Activated naive CD8-positive, alpha-beta T cell treated with anti-CD3 and anti-CD28 coated beads for 36 hours (primary cell): ENCODE measurements around the gene SOX14. TPM values are rescaled to one million over a fixed set of nuclear protein-coding genes. Genes with fewer than 3 reads are reported as not detected.

Experiments
- DNase-seq: peaks from one replicate; pipeline ENCODE4 v3.0.0; 2021
- H3K27ac Mint-ChIP-seq: one replicate; pipeline ENCODE4 v1.8.0; 2022; ENCODE audit warnings: mild to moderate bottlenecking, moderate library complexity, mixed read lengths
- H3K27me3 Mint-ChIP-seq: one replicate; pipeline ENCODE4 v1.8.0; 2022; ENCODE audit warnings: mild to moderate bottlenecking, mixed read lengths
- H3K36me3 Mint-ChIP-seq: one replicate; pipeline ENCODE4 v1.8.0; 2021; ENCODE audit warnings: mild to moderate bottlenecking, mixed read lengths
- H3K4me1 Mint-ChIP-seq: one replicate; pipeline ENCODE4 v1.8.0; 2021; ENCODE audit warnings: mixed read lengths
- H3K4me3 Mint-ChIP-seq: one replicate; pipeline ENCODE4 v1.8.0; 2022; ENCODE audit warnings: mild to moderate bottlenecking, moderate library complexity, mixed read lengths
- H3K9me3 Mint-ChIP-seq: one replicate; pipeline ENCODE4 v1.8.0; 2022; ENCODE audit warnings: mixed read lengths
- total RNA-seq, 2 experiments: library from RNA; stranded (reverse); gene quantifications; one replicate each; pipeline ENCODE4 v1.2.3, GENCODE V29; 2021

The SOX14 gene
- total RNA-seq, 2 experiments from 2014 or later: not detected

DNA sequence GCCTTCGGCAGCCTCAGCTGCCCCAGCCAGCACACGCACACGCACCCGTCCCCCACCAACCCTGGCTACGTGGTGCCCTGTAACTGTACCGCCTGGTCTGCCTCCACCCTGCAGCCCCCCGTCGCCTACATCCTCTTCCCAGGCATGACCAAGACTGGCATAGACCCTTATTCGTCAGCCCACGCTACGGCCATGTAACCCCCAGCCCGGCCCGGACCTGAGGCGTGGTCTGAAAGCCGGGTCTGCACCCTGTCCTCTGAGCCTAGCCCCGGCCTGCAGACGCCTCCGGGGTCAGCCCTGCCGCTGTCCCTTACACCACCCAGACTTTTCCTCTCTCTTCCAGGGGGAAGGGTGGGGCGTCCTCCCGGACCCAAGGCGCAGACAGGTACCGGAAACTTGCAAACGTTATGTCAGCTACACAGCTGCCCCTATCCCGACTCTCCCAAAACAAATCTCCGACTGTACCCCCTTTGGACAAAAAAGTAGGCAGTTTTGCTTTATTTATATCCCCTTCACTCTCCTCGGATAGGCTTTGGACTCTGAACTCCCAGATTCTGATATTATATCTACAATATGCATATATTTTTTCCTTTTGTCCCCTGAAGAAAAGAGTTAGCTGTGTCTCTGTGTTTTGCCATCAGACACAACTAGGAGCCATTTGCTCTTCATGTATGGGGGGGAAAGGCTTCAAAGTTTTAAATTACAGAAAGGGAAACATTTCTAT is 1.4 kb downstream of the SOX14 start:
- H3K4me3 Mint-ChIP-seq: no peak overlapping the region
- H3K27ac Mint-ChIP-seq: no peak overlapping the region
- peaks cover 2% of the 10 kb centered on the region for H3K36me3 Mint-ChIP-seq
- DNase-seq: no peak
- peaks cover 15% of the 10 kb centered on the region for H3K4me1 Mint-ChIP-seq
- H3K27me3 Mint-ChIP-seq: peaks cover 100% of the 10 kb centered on the region
- H3K9me3 Mint-ChIP-seq: no peaks in the 10 kb centered on the region

DNA sequence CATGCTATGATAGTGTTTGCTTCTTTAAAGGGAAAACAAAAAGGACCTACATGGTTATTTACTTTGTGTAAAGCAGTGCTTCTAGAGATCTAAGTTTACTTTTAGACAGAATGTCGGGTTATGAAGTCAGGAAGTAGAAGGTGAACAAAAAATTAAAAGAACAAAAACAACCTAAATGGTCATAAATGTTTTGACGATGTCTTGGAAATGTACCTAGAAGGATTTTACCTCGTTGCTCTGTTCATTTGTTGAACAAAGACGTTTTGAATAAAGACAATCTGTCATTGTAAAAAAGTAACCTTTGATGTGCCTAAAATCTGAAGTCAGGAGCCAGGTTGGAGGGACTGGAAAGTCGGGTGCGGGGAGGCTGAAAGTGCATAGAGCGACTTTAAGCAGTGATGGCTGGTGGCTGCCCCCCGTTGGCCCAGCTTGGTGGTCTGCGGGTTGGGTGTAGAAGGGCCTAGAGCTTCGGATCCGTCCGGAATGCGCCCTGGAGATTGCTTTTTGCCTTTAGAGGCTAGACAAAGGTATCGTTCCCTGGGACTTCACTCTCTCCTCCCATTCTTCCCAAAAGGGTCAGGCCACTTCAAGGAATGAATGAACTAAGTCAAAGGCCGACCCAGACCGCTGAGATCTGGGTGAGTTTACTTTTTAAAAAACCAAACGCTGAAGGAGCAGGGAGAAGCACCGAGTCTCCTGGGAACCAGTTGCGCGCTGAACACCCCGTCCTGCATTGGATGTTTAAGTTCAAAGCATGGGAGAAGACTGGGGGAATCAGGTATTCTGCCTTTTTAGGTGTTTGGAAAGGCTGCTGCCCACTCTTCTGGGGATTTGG is 2.1 kb downstream of the SOX14 start:
- Mint-ChIP-seq H3K36me3 (peaks cover 2% of the 10 kb centered on the region), H3K27me3 (peaks cover 98% of the 10 kb centered on the region), H3K27ac (no peak overlapping the region), H3K4me1 (peaks cover 17% of the 10 kb centered on the region), H3K9me3 (no peaks in the 10 kb centered on the region), H3K4me3 (no peak overlapping the region)
- DNase-seq: no peak

DNA sequence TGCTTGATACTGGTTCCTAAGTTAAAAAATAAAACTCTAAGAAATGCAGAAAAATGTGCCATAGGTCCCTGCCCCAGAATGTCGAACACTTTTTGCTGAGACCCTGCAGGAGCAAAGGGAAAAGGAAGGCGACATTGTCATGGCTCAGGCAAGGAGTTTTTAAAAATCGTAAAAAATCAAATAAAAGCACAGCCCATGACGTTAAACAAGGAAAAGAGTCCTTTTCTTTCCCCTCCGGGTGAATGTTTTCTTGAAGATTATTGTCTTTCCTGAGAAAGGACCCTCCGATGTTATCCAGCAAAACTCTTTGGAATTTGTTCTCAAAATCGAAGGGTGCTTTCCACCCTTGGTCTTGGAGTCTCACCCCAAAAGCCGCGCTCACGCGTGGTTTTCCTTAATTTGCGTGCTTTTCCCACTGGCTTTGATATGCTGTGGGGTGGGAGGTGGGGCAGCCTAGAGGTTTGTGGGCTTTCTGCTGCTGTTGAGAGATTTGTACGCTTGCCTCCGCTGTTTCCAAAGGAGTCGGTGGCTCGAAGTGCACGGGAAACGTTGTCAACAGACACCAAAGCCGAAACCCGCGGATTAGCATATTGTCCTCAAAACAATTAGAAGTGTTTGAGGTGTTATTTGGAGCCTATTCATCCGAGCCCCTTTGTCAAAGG is 2.9 kb downstream of the SOX14 start:
- H3K9me3 Mint-ChIP-seq: no peaks in the 10 kb centered on the region
- peaks cover 2% of the 10 kb centered on the region for H3K36me3 Mint-ChIP-seq
- H3K4me3 Mint-ChIP-seq: no peak overlapping the region
- H3K4me1 Mint-ChIP-seq: peaks cover 23% of the 10 kb centered on the region
- no peak for DNase-seq
- H3K27ac Mint-ChIP-seq: no peak overlapping the region
- H3K27me3 Mint-ChIP-seq: peaks cover 98% of the 10 kb centered on the region

DNA sequence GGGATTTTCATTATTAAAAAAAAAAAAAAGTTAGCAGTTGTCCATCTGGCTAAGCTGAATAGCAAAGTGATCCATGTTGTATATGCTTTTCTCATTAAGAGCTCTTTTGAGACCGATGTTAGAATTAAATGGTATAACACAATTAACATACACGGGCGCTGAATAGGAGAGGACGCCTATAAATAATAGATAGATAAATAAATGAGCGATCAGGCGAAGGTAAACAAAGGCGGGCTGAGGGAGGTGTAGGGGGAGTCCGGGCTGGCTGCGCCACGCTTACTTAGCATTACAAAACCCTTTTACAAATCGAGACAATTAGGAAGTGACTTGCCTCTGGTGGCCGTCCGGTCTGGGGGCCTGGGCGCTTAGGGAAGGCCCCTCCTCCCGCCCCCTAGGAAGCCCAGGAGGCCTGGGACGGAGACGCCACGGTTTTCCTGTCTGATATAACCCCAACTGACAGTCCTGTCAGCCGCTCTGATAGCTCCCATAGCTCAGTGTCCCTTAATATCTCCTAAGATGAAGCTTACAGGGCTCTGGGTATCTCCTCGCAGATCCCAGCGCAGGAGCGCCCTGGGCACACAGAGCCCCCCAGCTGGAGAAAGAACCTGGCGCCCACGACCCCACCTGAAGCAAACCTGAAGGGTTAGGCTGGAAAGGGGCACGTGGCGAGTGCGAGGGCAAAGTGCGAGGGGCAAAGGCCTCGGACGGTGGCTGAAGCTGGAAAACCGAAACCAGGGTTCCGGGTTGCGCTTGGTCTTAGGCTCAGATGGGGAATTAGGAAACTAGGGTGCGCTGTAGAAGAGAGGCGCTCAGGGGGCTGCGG is 3.6 kb downstream of the SOX14 start:
- Mint-ChIP-seq H3K4me3 (no peak overlapping the region), H3K27ac (no peak overlapping the region), H3K4me1 (peaks cover 23% of the 10 kb centered on the region), H3K36me3 (peaks cover 2% of the 10 kb centered on the region), H3K27me3 (peaks cover 97% of the 10 kb centered on the region), H3K9me3 (no peaks in the 10 kb centered on the region)
- DNase-seq: no peak

DNA sequence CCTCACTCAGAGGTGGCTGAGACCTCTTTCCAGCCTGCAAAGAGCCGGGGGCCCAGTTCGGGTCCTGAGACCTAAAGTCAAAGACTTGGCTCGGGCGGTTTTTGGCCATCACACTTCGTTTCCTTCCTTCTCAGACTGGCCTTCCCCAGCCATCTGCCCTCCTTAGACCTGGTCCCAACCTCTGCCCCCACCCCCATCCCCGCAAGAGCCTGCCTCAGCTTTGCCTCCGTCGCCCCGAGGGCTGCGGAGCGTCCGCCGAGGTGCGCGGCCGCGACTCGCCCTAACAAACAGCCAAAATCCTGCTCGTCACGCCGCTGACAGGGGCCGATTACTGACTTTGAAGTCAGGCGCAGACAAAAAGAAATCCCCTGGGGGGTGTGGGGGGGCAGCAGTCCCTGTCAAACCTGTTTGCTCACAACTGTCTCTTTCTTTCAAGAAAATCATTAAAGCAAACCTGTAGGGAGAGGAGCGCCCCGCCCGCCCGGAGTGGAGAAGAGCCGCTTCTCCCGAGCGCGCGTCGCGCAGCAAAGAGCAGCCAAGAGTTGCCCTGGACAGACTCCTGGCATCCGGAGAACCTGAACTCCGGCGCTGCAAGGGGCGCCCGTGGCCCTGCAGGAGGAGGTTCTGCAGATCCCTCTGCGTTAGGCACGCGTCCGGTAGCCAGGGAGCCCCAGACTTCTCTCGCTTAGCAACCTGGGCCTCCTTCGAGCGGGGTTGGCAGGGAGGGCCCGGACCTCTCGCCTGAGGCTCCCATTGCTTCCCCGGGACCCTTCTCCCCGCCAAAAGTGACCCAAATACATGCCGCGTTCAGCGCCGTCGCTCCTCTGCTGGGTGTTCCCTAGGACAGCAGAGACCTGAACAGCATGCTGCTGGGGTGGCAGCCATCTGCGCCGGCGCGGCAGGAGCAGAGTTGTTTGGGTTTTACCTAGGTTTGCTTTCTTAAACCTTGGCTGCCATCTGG is 4.5 kb downstream of the SOX14 start:
- Mint-ChIP-seq H3K4me1 (peaks cover 23% of the 10 kb centered on the region), H3K27ac (no peak overlapping the region), H3K4me3 (no peak overlapping the region), H3K27me3 (peaks cover 97% of the 10 kb centered on the region), H3K9me3 (no peaks in the 10 kb centered on the region), H3K36me3 (peaks cover 2% of the 10 kb centered on the region)
- DNase-seq: no peak

DNA sequence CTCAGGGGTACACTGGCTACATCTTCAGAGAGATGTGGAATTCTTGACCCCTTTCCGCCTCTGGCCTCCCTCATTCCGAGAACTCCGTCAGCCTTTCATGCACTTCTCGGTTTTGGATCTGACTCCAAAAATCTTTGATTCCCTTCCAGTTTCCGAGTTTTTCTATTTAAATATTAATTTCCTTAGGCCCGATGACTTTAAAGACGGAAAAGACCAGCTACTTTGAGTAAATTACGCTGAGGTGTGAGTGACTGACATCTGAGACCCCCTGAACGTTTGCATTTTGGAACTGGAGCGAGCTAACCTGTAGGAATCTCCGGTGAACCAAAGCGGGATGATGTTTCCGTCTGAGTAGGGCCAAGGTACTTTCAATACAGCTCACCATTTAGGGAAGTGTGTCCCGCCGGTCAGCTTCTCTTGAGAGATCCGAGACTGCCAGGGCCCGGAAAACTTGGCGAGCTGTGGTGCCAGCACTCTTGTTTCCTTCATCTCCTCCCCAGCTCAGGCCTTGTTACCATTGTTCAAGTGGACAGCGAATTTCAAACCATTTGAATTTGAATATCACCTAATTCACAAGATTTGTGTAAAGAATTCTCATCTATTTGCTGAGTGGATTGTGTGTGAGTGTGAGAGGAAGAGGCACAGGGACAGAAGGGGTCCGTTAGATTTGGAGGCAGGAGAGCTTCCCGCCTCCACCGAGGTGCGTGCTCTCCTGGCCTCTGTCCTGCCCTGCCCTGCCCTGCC is 5.4 kb downstream of the SOX14 start:
- peaks cover 2% of the 10 kb centered on the region for H3K36me3 Mint-ChIP-seq
- H3K27me3 Mint-ChIP-seq: peaks cover 97% of the 10 kb centered on the region
- H3K27ac Mint-ChIP-seq: no peak overlapping the region
- H3K4me3 Mint-ChIP-seq: no peak overlapping the region
- H3K4me1 Mint-ChIP-seq: peaks cover 19% of the 10 kb centered on the region
- DNase-seq: no peak
- H3K9me3 Mint-ChIP-seq: no peaks in the 10 kb centered on the region

DNA sequence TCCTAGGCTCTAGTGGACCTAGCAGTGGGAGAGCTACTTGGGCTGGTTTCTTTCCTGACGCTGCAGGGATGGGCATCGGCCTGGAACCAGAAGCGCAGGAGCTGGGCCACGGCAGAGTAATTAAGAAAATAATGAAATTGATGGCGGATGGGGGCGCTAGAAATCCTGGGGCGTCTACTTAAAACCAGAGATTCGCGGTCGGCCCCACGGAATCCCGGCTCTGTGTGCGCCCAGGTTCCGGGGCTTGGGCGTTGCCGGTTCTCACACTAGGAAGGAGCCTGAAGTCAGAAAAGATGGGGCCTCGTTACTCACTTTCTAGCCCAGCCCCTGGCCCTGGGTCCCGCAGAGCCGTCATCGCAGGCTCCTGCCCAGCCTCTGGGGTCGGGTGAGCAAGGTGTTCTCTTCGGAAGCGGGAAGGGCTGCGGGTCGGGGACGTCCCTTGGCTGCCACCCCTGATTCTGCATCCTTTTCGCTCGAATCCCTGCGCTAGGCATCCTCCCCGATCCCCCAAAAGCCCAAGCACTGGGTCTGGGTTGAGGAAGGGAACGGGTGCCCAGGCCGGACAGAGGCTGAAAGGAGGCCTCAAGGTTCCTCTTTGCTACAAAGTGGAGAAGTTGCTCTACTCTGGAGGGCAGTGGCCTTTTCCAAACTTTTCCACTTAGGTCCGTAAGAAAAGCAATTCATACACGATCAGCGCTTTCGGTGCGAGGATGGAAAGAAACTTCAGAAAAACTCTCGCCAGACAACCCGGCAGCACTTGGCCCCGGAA is 6.1 kb downstream of the SOX14 start:
- no peaks in the 10 kb centered on the region for H3K9me3 Mint-ChIP-seq
- peaks cover 96% of the 10 kb centered on the region for H3K27me3 Mint-ChIP-seq
- DNase-seq: no peak
- H3K4me1 Mint-ChIP-seq: peaks cover 19% of the 10 kb centered on the region
- no peak overlapping the region for H3K27ac Mint-ChIP-seq
- peaks cover 2% of the 10 kb centered on the region for H3K36me3 Mint-ChIP-seq
- no peak overlapping the region for H3K4me3 Mint-ChIP-seq

DNA sequence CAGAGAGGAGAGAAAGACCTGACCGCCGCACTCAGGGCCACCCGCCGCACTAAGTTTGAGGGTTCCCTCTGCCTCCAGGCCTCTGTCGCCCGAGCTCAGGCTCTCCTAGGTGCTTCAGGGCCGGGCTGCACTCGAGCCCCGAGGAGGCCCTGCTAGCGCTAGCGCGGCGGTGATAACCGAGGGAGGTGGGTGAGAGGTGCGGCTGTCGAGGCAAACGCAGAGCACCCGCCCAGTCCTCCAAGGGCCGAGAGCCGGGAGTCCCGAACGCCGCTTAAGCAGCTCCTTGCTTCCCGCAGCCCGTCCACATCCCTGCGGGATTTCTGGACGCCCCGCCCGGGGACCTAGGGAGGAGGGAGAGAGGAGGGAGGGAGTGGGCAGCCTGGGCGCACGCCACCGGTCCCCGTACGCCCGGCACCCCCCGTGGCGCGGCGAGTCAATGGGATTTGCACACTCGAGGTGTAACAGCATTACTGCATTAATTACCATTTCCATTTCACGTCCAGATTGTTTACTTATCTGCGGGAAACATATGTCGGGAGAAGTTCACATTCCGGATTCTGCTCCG is 6.8 kb downstream of the SOX14 start:
- Mint-ChIP-seq H3K4me3 (no peak overlapping the region), H3K36me3 (no peaks in the 10 kb centered on the region), H3K27ac (no peak overlapping the region), H3K9me3 (no peaks in the 10 kb centered on the region), H3K27me3 (peaks cover 94% of the 10 kb centered on the region), H3K4me1 (peaks cover 19% of the 10 kb centered on the region)
- no peak for DNase-seq

DNA sequence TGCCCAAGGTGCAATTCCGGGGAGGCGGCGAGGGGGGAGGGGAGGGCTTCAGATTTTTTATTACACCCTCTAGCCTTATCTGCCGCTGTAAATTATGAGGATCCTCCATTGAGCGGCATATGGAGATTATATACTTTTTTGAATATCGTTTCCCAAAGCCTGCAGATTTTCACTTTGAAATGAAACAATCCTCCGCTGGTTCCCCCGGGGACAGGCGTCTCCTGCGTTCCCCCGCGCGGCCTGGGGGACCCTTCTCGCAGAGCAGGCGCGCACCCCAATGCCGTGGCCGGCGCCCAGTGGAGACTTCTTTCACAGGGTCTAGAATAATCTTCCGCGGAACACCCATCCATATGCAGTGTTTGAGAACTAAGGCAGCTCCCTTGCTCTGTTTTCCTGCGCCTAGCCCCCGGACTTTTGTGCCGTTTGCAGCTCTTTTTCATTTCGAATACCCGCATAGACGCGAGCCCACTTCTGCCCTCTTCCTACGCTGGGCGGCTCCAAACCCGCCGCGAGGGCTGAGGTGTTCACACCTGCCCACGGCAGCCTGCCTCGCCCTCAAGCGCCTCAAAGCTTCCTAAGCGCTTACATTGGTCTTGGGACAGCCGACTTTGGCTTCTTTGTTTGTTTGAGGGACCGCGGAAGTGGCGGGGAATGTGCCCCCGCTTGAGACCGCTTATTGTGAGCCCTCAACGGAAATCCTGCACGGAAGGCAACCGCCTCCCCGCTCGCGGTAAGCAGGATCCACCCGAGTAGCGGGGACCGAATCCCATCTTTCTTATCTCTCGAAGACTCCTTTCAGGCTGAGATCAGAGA is 7.5 kb downstream of the SOX14 start:
- peak overlapping the region; percentile 29 for H3K4me3 Mint-ChIP-seq

DNA sequence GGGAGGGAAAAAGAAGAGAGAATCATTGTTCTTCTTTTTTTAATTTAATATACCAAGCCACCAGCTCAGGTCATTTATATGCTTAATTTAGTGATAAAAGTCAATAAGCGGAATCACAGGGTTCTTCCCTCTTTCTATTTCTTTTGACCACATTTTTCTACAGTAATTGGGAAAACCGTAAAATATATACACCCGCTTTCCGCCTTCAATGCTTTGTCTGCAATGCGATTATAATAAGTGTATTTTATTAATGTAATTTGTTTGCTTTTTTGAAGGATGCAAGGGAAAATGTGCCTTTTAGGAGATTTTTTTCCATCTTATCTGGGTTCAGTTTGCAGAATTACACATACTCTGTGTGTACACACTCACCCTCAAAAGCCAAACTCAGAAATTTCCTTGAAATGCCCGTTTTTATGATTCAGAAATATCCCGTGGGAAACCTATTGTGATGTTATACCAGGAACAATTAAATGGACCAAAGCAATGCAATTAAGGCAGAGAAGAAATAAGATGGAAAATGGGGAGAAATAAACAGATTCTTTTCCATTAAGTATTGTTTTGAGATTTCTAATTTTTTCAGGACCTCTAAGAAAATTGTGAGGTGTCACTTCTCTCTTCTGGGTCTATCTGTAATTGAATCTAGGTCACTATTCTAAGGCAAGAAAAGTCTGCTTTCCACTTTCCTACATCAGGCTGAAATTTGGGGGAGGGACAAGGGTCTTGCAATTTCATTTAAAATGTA is 8.3 kb downstream of the SOX14 start:
- no peak for DNase-seq
- Mint-ChIP-seq H3K4me1 (peaks cover 16% of the 10 kb centered on the region), H3K27ac (no peak overlapping the region), H3K4me3 (no peak overlapping the region), H3K36me3 (no peaks in the 10 kb centered on the region), H3K9me3 (no peaks in the 10 kb centered on the region), H3K27me3 (peaks cover 79% of the 10 kb centered on the region)

More for the DNA sequence above, 7.5 kb downstream of the SOX14 start:
- Mint-ChIP-seq H3K36me3 (no peaks in the 10 kb centered on the region), H3K27ac (no peak overlapping the region), H3K4me1 (peaks cover 16% of the 10 kb centered on the region), H3K9me3 (no peaks in the 10 kb centered on the region), H3K27me3 (peaks cover 87% of the 10 kb centered on the region)
- no peak for DNase-seq

DNA sequence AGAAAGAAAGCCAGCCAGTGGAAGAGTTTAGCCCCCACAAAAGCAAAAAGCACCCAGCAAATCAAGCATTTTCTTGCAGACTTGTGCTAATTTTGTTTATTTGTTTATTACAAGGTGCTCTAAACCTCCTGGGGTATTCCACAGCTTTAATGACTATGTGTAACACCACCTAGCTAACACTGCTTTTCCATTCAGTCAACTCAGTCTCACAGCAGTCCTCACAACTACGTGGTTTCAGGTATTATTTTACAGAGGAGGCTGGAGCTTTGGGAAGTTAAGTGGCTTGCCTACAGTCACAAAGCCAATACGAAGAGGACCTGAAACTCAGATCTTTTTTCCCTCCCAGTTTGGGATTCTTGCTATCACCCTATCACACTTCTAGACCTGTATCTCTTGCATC is 14.8 kb downstream of the SOX14 start:
- no peak for DNase-seq
- no peak overlapping the region for H3K27ac Mint-ChIP-seq
- no peaks in the 10 kb centered on the region for H3K36me3 Mint-ChIP-seq
- H3K9me3 Mint-ChIP-seq: no peaks in the 10 kb centered on the region
- H3K4me1 Mint-ChIP-seq: no peaks in the 10 kb centered on the region
- no peak overlapping the region for H3K4me3 Mint-ChIP-seq
- H3K27me3 Mint-ChIP-seq: peaks cover 22% of the 10 kb centered on the region
